GM18519 (cell line): ENCODE results near the gene SYT8.

Source experiments
- ATAC-seq: cut with Tn5 transposase; IDR thresholded peaks from one replicate; pipeline ENCODE4 v1.9.1; 2021; ENCODE audit warnings: mild to moderate bottlenecking, moderate library complexity; ENCODE audit not compliant: unreplicated experiment, low FRiP score

Gene SYT8

DNA sequence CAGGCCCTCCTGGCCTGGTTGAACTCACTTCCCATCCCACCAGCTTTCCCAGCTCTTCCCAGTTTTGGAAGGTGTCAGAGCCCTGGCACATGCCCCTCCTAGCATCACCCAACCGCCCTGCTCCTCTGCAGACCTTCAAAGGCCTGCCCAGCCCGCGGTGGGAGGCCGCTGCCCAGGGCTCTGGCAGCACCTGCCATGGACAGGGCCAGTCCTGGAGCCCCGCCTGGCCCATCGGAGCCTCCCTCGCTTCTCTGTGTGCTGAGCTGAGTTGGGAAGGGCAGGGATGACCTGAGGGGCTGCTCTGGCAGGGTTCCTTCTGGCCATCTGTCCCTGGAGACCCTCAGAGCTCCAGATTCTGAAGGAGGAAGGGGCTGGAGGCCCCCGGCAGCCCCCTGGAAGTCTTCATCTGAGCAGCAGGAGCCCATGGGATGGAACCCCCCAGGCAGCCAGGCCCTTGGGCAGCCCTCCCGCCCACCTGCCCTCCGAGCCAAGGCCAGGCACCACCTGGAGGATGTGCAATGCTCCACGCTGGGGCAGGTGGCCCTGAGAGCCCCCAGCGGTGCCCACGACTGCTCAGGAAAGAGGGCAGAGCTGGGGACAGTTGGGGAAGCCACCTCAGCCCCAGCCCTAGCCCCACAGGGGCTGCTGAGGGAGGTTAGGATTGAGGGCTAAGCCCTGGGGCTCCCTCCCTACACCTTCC is 21.7 kb downstream of the SYT8 start:
- no peak for ATAC-seq

DNA sequence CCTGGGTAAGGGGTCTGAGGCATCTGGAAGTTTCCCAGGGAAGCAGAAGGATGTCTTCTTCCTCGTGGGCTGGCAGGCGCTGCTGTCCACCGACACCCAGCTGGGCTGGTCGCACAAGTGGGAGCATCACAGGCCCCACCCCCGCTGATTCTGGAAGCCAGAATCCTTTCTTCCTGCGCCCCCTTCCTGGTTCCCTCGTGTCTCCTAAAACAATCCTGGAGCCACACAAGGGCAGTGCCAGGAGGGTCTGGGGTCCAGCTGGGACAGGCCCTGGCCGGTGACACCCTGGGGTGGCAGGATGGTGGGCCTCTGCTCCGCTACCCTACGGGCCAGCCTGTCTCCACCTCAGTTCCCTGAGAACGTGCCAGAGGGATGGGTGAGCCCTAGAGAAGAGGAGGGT is 22.3 kb downstream of the SYT8 start:
- no peak for ATAC-seq

DNA sequence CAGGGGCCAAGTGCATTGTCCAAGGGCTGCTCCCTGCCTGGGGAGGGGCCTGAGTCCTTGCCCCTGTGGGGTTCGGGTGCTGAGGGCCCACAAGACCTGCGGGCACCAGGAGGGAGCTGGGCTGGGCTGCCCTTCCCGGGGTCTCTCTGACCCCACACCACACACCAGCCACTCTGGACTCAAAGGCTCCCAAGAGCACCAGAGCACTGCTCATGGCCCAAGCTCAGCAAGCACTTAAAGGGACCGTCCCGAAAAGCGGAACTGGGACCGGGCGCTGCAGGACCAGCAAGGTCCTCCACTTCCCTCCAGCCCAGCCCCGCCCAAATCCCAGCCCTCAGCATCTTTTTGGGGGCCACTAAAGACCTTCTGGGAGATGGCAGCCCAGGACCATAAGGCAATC is 23.4 kb downstream of the SYT8 start:
- ATAC-seq: no peak

DNA sequence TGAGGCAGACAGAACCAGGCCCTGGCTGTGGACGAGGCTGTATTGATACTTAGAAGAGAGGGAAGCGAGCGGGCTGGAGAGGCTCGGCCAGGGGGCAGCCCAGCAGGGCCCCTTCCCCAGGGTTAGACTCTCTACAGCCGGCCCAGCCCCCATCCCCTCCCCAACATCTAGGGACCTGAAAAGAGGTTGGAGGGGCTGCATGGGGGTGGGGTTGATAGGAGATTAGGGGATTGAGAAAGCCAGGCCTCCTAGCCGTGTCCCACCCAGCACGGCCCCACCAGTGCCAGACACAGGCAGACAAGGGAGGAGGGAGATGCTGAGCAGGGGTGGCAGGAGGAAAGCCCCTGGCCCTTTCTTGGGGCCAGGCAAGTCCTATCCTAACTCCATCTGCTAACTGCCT is 23.8 kb downstream of the SYT8 start:
- ATAC-seq: no peak

DNA sequence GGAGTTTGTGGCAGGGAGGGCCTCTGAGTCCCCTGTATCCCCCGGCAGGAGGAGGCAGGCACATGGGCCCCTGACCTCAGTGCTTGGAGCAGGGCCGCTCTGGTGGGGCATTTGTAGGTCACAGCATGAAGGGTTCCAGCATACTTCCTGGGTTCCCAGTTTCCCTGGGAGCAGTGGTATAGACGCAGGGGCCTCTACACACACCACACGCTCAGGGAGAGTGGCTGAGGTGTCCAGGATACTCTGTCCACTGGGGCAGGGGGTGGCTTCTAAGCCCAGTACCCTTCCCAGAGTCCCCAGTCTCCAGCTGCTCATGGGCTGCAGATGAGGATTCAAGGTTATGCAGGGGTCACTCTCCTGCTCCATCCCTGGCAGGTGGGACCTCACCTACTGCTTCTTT is 24.2 kb downstream of the SYT8 start:
- no peak for ATAC-seq

DNA sequence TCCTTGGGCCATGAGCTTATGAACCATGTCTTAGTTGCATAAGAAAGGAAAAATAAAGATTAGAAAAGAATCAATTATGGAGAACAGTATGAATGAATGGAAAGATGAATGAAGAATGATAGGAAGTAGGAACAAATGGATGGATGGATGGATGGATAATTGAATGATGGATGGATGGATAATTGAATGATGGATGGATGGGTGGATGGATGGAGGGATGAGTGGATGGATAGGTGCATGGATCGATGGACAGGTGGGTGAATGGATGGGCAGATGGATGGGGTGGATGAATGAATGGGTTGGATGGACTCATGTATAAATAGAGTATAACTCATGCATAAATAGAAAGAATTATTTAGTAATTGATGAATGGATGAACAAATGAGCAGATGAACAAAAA is 25.3 kb downstream of the SYT8 start:
- no peak for ATAC-seq

DNA sequence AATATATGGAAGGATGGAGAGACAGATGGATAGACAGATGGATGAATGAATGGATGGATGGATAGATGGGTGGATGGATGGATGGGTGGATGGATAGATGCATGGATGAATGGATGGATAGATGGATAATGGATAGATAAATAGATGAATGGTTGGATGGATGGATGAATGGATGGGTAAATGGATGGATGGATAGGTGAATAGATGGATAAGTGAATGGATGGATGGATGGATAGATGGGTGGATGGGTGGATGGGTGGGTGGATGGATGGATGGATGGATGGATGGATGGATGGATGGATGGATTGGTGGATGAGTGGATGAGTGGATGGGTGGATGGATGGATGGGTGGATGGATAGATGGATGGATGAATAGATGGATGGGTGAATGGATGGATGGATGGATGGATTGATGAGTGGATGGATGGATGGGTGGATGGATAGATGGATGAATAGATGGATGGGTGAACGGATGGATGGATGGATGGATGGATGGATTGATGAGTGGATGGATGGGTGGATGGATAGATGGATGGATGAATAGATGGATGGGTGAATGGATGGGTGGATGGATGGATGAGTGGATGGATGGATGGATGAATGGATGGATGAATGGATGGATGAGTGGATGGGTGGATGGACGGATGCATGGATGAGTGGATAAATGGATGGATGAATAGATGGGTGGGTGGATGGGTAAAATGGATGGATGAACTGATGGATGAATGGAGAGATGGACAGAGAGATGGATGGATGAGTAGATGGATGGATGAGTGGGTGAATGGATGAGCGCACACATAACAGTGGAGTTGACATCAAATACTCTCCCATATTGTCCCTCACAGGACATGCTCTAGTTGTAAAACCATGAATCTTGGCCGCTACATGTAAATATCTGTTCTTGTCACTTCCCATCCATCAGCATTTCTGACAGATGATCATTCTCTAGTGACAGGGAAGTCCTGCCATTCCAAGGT is 26.9 kb downstream of the SYT8 start:
- ATAC-seq: no peak

DNA sequence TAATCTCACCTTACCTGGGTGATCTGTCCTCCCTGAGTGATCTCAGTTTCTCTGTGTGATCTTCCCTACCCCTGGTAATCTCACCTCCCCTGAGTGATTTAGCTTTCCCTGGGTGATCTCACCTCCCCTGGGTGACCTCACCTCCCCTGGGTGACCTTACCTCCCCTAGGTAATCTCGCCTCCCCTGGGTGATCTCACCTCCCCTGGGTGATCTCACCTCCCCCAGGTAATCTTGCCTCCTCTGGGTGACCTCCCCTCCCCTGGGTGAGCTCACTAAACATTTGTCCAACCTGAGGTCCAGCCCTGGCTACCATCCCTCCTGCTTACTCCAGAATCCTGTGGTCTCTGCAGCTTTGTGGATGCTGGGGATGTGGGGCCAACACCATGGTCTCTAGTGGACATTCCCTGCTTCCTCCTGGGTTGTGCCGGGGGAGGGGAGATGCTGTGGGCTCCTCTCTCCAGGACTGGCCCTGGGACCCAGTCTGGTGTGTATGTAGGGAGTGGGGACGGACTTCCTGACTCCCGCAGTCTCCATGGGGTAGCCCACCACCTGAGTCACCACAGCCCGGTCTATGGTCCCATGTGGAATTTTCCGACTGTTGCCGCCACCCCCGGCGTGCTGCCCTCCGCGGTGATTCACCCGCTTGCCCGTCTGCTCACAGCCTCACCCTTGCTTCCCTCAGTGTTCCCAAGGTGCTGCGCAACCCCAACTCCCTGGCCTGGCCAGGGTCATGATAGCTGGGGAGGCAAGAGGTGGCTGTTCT is 28.0 kb downstream of the SYT8 start:
- ATAC-seq: no peak

DNA sequence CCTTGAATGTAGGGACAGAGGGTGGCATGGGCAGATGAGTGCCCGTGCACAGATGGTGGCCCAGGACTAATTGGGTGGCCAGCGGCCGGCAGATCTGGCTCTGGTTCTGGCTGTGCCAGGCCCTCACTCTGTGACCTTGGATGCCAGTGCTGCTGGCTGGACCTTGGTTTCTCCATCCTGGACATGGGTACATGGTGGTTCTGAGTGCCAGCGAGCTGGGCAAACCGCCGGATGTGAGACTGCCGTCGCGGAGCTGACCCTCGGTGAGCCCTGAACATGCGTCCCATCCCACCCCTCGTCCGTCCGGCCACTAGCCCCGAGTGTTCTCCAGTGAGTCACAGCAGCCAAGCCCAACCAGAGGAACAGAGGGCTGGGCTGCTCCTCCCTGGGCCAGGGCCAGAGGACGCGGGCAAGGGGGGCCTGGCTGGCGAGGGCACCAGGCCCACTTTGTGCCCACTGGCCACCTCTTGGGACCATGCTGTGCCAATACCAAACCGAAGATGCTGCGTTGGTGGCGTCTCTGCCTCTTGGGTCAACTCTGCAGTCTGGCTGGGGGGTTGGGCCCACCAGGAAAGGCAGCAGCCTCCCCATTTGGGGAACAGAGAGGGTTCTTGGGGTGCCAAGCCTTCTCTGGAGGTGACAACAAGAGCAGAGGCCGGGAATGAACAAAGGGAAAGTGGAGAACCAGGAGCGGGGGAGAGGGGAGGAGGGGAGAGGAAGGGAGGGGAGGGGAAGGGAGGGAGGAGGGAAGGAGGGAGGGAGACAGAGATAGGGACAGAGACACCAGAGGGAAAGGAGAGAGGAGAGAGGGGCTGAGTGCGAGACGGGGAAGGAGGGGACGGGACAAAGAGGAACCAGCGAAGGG is 28.8 kb downstream of the SYT8 start:
- ATAC-seq: no peak

DNA sequence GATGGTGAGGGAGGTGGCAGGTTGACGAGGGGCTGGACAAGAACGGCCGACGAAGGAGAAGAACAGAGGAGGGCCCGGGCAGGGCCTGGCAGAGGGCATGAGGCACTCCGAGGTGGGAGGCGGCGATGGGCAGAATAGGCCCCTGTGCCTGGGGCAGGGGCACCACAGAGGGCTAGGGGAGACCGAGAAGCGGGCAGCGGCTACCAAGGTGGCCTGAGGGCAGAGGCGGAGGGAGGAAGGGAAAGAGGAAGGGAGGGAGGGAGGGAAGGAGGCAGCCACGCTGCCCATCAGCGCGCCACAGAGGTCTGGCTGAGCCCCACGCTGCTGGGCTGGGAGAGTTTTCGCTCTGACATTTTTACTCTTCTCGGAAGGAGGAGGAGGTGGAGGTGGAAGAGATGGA is 29.4 kb downstream of the SYT8 start:
- ATAC-seq: no peak

DNA sequence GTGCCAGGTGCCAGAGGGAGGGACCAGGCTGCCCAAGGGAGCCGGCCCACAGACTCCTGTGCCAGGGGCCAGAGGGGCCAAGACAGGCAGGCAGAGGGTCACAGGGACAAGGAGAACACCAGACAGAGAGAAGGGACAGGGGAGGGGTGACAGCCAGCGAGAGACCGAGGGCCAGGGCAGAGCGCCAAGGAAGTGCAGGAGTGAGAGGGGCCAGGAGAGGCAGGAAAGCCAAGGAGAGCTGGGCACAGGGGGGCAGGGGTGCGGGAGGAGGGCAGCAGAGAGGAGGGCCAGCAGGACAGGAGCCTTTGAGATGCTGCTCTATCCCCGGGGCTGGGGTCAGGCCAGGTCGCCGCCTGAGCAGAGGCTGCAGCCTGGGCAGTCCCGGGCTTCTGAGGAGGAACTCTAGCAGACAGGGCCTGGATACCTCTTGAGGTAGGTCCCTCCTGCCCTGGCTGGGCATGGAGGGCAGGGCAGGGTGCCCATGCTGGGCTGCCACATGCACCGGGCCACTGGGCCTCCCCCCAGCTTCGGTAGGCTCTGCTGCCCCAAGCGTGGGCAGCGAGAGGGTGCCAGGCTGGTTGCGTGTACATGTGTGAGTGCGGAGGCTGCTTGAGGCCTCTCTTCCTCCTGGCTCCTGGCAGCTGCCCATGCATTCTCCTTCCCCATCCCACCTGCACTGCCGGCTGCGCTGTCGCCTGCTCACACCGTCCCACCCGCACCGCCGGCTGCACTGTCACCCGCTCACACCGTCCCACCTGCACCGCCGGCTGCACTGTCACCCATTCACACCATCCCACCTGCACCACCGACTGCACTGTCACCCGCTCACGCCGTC is 30.3 kb downstream of the SYT8 start:
- no peak for ATAC-seq

DNA sequence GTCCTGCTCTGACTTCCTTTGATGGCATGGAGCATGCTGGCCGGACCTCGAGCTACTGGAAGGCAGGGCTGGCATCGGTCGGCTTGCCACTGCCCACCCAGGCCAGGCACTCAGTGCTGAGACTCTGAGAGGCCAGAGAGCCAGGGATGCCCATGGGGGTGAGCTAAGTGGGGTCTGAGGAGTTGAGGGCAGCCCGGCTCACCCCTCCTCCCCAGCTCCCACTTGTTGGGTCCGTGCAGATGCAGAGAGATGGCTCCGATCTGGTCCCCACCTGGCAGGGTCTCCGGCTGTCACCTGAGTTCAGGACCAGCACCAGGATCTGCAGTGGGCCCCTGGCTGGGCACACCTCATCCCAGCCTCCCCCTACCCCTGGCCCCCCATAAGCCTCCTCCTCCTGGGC is 31.4 kb downstream of the SYT8 start:
- ATAC-seq: no peak

DNA sequence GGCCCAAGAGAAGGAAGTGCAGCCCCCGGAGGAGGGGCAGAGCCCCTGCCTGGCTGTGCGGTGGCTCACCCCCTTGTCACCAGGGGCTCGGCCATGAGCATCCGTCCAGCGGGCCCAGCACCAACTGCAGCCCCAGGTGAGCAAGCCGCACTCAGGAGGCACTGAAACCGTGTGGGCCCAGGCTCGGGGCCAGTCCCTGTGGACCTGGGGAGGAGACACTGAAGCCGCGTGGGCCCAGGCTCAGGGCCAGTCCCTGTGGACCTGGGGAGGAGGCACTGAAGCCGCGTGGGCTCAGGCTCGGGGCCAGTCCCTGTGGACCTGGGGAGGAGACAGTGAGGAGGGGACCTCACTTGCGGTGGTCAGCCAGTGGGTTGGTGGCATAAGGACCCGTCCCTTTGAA is 32.0 kb downstream of the SYT8 start:
- no peak for ATAC-seq

DNA sequence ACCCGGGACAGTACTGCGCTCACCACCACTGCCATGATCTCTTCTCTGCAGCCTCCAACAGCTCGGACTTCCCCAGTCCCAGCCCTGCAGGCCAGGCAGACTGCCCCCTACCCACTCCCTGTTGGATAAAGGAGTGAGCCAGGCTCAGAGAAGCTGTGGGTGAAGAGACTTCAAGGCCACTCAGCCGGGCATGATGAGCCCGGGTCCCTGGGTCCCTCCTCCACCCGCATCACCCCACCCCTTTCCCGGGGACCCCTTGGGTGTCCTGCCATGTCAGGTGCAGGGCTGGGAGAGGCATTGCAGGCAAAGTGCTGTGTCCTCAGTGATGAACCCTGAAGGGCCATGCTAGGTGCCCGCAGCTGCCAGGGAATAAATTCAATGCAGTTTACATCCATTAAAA is 32.6 kb downstream of the SYT8 start:
- ATAC-seq: no peak

DNA sequence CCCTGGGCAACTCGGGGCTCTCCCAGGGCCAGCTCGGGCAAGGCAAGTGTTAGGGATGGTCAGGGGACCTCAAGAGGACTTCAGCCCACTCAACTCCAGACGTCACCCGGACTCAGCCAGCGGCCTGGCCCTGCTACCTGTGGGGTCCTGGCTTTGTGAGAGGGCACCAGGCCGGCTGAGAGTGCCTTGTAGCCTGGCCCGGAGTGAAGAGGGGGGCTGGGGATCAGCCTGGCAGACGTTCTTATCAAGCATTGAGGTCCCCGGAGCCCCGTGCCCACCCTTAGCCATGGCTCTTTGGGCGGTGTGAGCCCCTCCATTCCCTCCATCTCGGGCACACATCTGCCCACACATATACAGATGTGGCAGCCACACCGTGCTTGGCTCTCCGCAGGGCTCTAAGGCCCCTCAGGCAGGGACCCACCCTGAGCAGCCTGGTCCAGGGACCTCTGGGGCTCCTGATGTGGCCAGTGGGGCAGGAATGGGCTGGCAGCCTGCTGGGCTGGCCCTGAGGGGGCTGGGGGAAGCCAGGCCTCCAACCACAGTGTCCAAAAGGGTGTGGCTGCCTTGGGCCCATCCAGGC is 33.4 kb downstream of the SYT8 start:
- ATAC-seq: no peak

DNA sequence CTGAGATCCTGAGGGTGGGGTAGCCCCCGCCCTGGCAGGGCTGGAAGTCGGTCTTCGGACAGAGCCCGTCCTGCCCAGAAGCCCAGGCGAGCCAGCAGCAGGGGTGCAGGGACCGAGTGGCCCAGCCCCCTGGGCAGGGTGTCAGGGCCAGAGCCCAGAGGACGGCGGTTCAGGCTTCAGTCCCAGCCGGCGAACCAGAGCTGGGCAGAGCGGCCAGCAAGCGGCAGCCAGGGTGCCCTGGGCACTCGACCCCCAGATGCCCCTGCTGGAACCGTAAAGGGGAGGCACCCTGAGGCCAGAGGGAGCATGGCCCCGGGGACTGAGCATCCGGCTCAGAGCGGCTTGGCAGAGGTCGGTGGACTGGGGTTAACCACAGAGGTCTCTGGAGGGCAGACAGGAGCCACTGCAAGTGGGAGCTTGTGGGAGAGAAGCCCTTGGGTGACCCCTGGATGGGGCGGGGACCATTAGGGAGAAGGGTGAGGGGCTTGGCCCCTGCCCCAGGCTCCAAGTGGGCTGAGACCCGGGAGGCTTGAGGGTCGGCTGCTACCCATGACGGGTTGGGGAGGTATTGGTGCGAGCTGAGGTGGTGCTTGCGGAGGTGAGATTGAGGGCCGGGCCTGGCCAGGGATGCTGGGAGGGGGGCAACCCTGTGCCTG is 34.0 kb downstream of the SYT8 start:
- no peak for ATAC-seq

DNA sequence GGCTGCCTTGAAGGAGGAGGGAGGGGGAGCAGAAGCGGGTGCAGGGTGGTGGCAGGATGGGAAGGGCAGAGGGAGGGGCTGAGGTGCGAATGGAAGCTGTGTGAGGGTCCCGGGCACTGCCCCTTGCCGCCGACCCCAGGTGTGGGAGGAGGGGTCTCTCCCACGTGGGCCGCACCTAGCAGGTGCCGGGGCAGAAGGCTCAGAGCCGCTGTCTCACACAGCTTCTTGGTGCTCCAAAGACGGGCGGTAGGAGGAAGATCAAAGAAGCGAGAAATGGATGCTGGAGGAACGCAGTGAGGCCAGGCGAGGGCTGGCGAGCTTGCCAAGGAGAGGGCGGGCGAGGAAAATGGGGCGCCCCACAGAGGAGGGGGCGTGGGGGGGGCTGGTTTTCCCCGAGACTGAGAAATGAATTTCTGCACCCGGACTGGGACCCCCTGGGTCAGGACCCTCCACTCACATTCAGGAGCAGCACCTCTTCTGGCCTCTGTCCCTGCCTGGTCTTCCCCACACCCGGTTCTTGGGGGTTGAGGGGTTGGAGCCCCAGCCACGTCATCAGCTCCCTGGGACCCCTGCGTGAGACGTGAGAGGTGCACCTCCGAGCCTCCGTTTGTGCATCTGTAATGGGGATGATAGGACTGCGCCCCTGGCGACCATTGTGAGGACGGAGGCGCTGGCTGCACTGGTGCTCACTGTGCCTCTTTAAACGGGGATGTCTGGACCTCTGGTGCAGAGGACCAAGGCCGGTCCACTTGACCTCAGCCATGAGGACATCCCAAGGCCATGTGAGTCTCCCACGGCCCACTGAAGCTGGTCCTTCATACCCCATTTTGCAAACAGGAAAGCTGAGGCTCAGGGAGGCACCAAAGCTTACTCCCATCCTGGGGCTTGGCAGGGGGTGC is 34.9 kb downstream of the SYT8 start:
- ATAC-seq: no peak

DNA sequence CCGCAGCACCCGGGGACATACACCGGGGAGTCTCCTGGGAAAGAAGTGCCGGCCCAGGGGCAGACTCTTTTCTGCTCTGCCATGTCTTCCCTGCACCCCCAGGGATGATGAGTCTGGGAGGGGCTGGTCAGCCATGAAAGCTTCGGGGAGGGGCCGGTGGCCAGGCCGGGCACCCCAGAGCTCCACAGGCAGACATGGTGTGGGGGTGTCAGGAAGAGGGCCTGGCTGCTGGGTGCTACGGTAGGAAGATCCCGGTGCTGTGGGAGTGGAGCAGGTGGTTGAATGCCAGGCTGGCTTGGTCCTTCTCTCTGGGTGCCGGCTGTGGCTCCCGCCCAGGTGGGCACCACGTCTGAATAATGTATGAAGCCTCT is 35.5 kb downstream of the SYT8 start:
- ATAC-seq: no peak
